GM10266 (cell line): Measurements from ENCODE around the gene RAD9B.

ENCODE experiments used
- DNase-seq: peaks from one replicate; pipeline ENCODE4 v3.0.0; 2012; ENCODE audit errors: extremely low spot score
- CTCF ChIP-seq: IDR thresholded peaks from 2 replicates; pipeline ENCODE4 v1.5.1; 2012; ENCODE audit warnings: mild to moderate bottlenecking, low read depth; ENCODE audit not compliant: control insufficient read depth, insufficient read depth; ENCODE audit errors: missing control alignments

The RAD9B gene

DNA sequence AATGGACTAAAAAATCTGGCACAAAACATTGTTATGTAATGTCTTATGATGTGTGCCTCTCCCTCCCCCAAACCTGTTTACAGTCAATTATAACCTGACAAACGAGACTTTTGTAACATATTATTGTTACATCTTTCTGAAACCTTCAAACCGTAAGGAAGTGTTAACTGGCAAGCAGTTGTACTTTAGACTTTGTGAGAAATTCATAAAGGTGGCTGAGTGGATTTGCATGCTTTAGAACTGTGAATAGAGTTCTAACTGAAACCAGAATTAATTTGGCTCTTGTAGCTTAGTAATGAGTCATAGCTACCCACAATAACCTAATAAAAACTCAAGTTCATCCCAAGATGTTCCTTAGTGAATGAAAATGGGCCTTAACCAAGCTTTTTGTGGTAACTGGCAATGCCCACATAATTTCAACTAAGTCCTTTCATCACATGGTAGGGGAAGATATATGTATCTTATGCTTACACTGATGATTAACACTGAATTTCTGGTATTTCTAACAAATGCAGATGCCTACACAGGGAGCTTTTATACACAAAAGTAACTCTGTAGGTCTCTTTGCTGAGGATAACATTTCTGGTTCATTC is 29.7 kb downstream of the RAD9B start:
- peak; percentile 59 for DNase-seq
- no peak for TF ChIP-seq CTCF

DNA sequence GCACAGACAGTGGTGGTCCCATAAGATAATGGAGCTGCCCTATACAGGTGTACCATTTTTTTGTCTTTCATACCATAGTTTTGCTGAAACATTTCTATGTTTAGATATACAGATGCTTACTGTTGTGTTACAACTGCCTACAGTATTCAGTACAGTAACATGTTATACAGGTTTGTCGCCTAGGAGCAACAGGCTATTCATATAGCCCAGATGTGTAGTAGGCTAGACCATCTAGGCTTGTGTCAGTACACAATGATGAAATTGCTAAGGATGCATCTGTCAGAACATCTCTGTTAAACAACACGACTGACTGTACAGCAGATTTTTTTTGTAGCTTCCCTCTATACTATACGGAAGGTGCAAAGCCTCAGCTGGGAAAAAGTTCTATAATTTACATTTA is 30.5 kb downstream of the RAD9B start:
- no peak for TF ChIP-seq CTCF
- no peak for DNase-seq

DNA sequence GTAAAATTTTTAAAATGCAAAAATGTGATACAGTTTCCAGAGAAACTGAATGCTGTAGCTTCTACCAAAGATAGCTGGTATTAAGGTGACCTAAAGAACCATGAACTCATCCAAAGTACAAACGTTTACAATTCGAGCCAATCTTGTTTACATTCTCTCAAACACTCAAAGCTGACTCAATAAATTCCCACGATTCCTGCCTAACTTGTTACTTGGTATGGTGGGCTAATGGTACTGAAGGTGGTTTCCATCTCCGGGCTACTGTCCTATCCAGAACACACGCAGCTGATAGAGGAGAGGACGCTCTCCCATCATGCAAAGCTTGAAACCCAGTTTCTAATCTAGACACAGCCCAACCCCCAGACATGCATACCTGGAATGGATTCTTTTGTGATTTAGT is 31.5 kb downstream of the RAD9B start:
- no peak for DNase-seq
- TF ChIP-seq CTCF = no peak

DNA sequence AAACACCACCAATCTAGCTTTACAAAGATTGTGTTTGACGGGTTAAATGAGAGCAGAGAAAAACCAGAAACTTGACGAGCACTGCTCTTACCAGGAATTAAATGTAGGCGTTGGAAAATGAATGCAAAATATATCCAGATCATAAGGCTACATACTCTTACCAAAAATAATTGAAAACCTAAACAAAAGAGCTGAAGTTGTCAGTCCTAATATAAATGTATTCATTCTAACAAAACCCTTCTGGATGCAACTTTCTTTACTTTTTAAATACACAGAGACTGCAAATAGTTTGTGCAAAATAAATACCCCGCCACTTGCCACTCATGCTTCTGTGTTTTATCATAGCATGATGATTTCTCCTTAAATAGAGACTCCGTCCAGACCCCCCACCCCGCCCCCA is 32.7 kb downstream of the RAD9B start:
- no peak for DNase-seq
- no peak for TF ChIP-seq CTCF

GRCh38 chr12:110536834-110537604 is 34.9 kb downstream of the RAD9B start:
- TF ChIP-seq CTCF = no peak
- DNase-seq = no peak

DNA sequence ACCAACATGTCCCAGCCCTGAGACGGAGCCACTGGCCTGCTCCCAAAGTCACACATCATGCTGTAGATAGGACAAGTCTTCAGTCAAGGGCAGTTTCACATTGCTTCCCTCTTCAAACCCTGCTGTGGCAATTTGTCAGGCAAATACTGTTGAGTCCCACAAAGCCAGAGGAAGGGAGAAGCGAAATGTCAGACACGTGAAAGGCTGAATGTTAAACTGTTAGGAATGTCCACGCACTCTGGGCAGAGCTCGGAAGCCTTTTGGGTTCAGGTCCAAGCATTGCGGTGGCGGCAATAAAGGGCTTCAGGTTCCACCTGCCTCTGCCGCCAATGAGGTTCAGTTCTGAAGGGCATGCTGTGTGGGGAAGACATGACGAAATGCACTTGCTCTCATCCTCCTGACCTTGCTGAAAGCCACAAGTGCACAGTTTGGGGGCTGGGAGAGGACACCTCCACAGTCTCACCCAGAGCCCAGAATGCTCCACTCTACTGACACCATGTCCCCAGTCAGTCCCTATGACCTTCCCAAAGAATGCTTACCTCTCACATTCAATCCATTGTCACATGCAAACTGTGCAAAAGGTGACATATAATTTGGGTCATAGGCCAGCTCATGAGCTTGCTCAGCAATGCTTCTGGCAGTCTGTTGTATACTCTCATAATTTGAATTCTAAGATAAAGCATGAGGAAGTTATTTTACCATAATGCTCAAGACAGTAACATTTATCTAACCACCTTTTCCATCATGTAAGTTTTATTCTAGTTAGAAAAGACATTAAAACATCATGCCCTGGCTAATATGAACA is 35.7 kb downstream of the RAD9B start:
- DNase-seq = no peak
- TF ChIP-seq CTCF = no peak
